Stimulated activated CD8-positive, alpha-beta memory T cell treated with anti-CD3 and anti-CD28 coated beads, Interleukin-12 subunit alpha, Interleukin-12 subunit beta, amount 100 ng/mL, for 24 hours (primary cell): Measurements from ENCODE around the gene ETFB.

ENCODE experiments used
- DNase-seq: peaks from one replicate; pipeline ENCODE4 v3.0.0-alpha.2; 2020; ENCODE audit errors: extremely low read depth

The ETFB gene

GRCh38 chr19:51372649-51373504, 6.7 kb upstream of the ETFB start, which contains the start of gene NKG7:
NKG7 (minus strand) TSS chr19:51372654; CDS start chr19:51372535, 119 bp downstream.
- peak; percentile 72 for DNase-seq

GRCh38 chr19:51372021-51372648, 5.9 kb upstream of the ETFB start:
- DNase-seq, result no peak

GRCh38 chr19:51371186-51371690, 5.0 kb upstream of the ETFB start:
- no peak for DNase-seq

- no peak for DNase-seq
Observed at GRCh38 chr19:51370230-51370629, 4.0 kb upstream of the ETFB start.

GRCh38 chr19:51368366-51369282, 2.4 kb upstream of the ETFB start, which contains the start of gene CLDND2:
CLDND2 (minus strand) TSS chr19:51369003; CDS start chr19:51368577, 426 bp downstream.
- no peak for DNase-seq

- DNase-seq, result peak; percentile 97
Observed at GRCh38 chr19:51367565-51368365, 1.6 kb upstream of the ETFB start.

GRCh38 chr19:51367255-51367564, 1.0 kb upstream of the ETFB start:
- DNase-seq, result no peak

- DNase-seq, result peak; percentile 87
Observed at GRCh38 chr19:51366389-51367254, 434 bp upstream of the ETFB start.

- no peak for DNase-seq
Observed at GRCh38 chr19:51365211-51365964, 800 bp downstream of the ETFB start.

- no peak for DNase-seq
Observed at GRCh38 chr19:51364200-51365106, 1.7 kb downstream of the ETFB start.

- DNase-seq, result no peak
Observed at GRCh38 chr19:51361239-51361638, 4.9 kb downstream of the ETFB start.

GRCh38 chr19:51359294-51359693, 6.9 kb downstream of the ETFB start:
- no peak for DNase-seq

GRCh38 chr19:51357952-51358351, 8.2 kb downstream of the ETFB start:
- no peak for DNase-seq

GRCh38 chr19:51356159-51356801, 9.9 kb downstream of the ETFB start:
- no peak for DNase-seq

GRCh38 chr19:51354742-51355148, 11.4 kb downstream of the ETFB start:
- no peak for DNase-seq

GRCh38 chr19:51354103-51354741, 12.0 kb downstream of the ETFB start:
- DNase-seq, result no peak

GRCh38 chr19:51352783-51353360, 13.3 kb downstream of the ETFB start:
- DNase-seq, result no peak
